Occipital lobe (tissue), 2 donors: Measurements from ENCODE around the gene PPM1D. TPM values are rescaled to one million over a fixed set of nuclear protein-coding genes. Genes with fewer than 3 reads are reported as not detected.

Source experiments
- DNase-seq: peaks from one replicate; lab custom pipeline; 2025; lab: John Stamatoyannopoulos, UW
- total RNA-seq: library from RNA; depleted of rRNA; stranded (reverse); fragments of >200 nt; gene quantifications from one replicate; pipeline ENCODE4 v1.2.3, GENCODE V29; 2014

PPM1D gene
- total RNA-seq, 1 donor from 2014 or later, result 16.2 TPM

DNA sequence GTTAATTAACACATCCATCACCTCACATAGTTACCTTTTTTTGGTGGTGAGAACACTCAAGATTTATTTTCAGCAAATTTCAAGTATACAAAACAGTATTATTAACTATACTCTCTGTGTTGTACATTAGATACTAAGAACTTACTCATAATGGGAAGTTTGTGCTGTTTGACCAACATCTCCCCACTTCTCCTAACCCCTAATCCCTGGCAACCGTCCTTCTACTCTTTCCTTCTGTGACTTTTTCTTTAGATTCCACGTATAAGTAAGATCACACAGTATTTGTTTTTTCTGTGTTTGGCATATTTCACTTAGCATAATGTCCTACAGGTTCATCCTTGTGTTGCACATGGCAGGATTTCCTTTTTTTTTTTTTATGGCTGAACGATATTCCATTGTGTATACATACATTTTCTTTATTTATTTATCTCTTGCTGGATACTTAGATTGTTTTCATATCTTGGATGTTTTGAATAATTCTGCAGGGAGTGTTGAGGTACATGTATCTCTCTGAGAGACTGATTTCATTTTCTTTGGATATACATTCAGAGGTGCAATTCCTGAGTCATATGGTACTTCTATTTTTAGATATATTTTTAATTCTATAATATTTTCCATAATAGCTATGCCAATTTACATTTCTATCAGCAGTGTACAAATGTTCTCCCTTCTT lies 19.0 kb downstream of the PPM1D start:
- no peak for DNase-seq

DNA sequence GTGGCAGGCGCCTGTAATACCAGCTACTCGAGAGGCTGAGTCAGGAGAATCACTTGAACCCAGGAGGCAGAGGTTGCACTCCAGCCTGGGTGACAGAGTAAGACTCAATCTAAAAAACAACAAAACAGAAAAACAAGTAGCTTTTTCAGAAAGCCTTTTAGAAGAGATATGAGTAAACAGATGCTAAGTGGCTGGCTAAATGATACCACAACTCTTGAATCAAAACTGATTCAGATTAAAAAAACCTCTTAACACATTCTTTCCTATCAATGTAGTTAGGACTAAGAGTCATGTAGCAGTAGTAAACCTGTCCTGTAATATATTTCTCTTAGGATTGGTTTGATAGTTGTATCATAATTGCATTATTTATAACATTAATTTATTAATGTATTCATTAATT lies 23.0 kb downstream of the PPM1D start:
- DNase-seq, result no peak

DNA sequence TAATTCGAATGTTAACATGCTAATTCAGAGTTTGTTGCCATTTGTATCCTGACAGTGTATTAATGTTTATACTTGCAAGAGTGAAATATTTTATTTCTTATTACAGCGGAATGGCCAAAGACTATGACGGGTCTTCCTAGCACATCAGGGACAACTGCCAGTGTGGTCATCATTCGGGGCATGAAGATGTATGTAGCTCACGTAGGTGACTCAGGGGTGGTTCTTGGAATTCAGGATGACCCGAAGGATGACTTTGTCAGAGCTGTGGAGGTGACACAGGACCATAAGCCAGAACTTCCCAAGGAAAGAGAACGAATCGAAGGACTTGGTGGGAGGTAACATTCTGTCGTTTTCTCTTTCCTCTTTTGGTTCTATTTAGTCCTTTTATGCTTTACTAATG lies 23.4 kb downstream of the PPM1D start:
- DNase-seq, result no peak

DNA sequence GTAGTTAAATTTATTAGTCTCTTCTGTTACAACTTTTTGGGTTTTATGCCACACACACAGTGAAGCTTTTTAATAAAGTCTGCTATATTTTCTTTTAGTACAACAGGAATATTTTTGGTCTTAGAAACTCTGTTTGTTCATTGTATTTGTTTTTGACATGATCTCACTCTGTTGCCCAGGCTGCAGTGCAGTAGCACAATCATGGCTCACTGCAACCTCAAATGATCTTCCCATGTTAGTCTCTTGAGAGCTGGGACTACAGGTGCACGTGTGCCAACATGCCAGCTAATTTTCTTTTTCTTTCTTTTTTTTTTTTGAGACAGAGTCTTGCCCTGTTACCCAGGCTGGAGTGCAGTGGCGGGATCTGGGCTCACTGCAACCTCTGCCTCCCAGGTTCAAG lies 27.1 kb downstream of the PPM1D start:
- DNase-seq, result no peak

DNA sequence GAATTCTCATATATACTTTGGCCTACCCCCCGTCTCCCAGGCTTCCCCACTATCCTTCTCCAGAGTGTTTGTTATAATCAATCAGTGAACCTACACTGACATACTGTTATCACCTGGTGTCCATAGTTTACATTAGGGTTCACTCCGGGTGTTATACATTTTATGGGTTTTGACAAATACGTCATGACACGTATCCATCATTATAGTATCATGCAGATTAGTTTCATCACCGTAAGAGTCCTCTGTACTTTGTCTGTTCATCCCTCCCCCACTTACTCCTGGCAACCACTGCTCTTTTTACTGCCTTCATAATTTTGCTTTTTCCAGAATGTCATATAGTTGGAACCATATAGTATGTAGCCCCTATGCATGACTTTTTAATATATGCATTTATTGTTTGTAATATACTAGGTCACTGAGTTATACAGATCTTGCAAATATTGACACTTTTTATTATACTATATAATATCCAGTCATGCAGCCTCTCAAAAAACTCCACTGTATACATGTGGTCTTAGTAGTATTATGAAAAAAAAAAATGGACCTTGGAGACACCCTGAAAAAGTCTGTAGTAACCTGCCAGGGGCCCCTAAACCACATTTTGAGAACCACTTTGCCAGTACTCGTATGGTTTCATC lies 28.4 kb downstream of the PPM1D start:
- no peak for DNase-seq

DNA sequence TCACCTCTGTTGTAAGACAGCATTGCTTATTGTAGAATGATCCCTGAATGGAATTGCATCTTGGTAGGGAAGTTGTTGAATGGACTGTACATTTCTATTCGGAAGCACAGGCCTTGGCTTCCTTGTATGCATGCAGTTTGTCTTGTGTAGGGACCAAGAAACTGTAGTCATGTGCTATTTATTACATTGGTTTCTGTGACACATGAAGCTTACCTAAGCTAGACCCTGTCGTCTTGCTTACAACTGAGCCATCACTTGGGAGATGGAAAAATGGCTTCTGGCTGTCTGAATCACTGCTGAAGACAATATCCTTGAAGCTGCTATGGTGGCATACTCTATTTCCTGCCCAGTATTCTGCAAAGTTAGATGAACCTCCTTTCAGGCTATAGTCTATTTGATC lies 29.1 kb downstream of the PPM1D start:
- DNase-seq, result no peak

DNA sequence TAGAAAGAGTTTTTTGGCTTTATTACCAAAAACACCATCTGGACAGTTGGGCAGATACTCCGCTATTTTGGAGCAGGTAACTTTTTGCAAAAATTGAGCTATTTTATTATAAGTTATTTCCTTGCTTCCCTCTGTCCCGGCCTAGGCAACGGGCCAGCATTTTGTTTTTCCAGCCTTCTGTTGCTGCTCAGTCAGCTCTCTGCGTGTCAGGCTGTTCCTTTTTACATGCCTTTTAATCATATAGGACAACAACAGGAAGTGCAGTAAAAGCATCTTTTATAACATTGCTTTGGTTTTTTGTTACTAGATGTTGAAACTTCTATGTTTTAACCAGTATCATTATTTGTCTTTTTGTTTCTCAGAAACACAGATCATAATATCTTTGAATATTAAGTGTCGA lies 30.4 kb downstream of the PPM1D start:
- DNase-seq, result peak; percentile 28

DNA sequence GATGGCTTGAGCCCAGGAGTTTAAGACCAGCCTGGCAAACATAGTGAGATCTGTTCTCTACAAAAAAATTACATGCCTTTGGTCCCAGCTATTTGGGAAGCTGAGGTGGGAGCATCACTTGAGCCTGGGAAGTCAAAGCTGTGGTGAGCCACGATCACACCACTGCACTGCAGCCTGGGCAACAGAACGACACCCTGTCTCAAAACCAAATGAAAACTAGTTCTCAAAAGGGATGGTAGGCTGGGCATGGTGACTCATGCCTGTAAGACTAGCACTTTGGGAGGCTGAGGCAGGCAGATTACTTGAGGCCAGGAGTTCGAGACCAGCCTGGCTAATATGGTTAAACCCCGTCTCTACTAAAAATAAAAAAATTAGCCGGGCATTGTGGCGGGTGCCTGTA lies 31.1 kb downstream of the PPM1D start:
- DNase-seq, result no peak

DNA sequence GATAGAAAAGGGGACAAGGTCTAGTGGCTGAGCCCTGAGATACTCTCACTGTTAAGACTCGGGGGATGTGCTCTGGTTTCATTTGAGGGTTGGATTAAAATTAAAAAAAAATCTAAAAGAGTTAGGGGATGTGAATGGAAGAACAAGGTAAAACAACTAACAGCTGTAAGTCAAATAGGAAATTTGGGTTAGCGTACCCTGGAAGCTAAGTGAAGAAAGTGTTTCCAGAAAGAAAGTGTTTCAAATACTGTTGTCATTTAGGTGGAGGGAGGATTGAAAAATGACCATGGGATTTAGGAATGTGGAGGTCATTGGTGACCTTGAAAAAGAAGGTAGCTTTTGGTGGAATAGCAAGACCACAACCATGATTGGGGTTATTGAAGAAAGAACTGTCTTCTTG lies 37.7 kb downstream of the PPM1D start:
- DNase-seq, result no peak

DNA sequence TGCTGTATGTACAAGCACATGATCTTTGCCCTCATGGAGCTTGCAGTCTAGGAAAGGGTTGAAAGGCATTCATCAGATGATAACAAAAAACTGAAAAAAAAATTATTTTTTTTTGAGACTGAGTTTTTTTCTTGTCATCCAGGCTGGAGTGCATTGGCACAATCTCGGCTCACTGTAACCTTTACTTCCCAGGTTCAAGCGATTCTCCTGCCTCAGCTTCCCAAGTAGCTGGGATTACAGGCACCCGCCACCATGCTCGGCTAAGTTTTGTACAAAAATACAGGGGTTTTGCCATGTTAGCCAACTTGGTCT lies 39.0 kb downstream of the PPM1D start:
- no peak for DNase-seq

DNA sequence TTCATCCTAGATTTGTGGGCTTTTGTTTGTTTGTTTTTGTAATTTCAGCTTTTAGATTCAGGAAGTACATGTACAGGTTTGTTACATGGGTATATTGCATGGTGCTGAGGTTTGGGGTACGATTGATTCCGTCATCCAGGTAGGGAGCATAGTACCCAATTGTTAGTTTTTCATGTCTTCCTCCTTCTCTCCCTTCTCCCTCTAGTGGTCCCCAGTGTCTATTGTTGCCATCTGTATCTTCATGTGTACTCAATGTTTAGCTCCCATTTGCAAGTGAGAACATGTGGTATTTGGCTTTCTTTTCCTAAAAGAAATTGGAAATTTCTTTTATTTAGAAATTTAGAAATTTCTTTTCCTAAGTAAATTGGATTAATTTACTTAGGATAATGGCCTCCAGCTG lies 40.5 kb downstream of the PPM1D start:
- DNase-seq, result no peak

DNA sequence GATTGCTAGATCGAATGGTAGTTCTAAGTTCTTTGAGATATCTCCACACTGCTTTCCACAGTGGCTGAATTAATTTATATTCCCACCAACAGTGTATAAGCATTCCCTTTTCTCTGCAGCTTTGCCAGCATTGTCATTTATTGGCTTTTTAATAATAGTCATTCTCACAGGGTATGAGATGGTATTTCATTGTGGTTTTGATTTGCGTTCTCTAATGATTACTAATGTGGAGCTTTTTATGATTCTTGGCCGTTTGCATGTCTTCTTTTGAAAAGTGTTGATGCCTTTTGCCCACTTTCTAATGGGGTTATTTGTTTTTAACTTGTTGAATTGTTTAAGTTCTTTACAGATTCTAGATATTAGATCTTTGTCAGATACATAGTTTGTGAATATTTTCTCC lies 41.1 kb downstream of the PPM1D start:
- no peak for DNase-seq

DNA sequence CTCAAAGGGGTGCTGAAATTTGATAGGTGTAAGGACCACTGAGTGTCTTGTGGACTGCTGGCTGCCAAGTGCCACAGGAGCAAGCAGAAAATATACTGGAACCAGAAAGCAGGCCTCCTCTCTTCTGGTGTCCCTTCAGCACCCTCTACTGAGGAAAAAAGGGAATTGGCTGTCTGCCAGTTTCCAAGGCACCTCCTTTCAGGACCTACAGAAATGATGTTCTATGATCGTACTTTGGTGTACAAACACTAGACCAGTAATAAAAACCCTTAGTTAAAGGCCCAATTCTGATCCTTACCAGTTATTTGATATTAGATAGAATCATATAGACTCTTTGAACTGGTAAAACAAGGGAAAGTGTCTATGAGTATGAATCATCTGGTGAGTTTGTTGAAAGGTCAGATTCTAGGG lies 41.8 kb downstream of the PPM1D start:
- DNase-seq, result peak; percentile 27

DNA sequence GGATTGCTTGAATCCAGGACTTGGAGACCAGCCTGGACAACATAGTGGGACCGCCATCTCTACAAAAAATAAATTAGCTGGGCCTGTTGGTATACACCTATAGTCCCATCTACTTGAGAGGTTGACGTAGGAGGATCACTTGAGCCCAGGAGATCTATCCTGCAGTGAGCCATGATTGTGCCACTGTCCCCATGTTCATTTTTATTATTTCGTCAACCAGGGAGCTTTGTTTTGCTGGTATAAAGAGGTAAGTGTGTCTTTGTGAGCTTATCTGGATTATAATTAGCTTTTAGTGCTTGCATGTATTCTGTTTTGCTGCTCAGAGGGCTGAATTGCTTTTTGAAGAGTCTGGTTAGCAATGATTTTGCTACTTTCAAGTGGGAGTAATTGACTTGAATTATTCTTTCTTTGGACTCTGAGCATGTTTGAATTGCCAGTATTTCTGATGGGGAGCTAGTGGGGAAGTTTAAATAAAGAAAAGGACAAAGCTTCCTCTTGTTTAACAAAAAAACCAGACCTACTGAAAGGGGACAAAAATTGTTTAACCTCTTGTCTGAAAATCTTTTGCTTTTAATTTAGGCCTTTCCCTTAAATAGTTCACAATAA lies 46.0 kb downstream of the PPM1D start:
- no peak for DNase-seq

DNA sequence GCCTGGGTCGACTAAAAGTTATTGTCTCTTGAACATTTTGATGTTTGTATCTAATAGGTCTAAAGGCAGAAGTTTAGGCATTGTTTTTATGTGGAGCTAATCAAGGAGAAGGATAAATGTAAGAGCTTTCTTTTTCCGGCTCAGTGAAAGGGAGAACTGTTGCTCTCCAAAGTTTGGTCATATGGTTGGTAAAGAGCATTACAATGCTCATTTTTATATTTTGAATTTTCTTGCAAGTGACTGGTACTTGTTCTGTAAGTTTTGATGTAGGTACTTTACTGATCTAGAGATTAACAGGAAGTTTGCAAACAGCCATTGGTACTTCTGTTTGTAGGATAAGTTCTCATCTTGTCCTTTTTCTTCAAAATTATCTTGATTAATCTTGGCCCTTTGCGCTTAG lies 46.7 kb downstream of the PPM1D start:
- no peak for DNase-seq

DNA sequence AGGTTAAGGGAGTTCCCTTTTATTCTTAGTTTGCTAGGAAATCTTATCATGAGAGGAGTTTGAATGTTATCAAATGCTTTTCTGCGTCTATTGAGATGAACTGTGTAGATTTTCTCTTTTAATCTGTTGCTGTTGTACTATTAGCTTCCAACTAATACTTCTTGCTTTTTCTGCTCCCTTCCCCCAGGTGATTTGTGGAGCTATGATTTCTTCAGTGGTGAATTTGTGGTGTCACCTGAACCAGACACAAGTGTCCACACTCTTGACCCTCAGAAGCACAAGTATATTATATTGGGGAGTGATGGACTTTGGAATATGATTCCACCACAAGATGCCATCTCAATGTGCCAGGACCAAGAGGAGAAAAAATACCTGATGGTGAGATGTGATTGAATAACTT lies 47.7 kb downstream of the PPM1D start:
- DNase-seq, result no peak

DNA sequence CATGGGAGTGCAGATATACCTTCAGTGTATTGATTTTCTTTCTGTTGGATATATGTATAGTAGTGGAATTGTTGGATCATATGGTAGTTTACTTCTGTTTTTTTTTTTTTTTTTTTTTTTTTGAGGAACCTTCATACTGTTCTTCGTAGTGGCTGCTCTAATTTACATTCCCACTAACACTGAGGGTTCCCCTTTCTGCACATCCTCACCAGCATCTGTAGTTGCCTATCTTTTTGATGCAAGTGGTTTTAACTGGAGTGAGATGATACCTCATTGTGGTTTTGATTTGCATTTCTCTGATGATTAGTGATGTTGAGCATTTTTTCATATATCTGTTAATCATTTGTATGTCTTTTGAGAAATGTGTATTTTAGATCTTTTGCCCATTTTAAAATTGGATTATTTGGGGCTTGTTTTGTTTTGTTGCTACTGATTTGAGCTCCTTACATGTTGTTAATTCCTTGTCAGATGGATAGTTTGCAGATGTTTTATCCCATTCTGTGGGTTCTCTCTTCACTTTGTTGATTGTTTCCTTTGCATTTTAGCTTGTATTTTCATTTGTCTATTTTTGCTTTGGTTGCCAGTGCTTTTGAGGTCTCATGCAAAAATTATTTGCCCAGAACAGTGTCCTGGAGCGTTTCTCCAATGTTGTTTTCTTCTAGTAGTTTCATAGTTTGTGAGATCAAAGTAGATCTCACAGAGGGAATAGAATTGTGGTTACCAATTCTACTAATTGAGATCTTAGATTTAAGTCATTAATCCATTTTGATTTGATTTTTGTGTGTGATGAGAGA lies 52.7 kb downstream of the PPM1D start:
- DNase-seq, result no peak

DNA sequence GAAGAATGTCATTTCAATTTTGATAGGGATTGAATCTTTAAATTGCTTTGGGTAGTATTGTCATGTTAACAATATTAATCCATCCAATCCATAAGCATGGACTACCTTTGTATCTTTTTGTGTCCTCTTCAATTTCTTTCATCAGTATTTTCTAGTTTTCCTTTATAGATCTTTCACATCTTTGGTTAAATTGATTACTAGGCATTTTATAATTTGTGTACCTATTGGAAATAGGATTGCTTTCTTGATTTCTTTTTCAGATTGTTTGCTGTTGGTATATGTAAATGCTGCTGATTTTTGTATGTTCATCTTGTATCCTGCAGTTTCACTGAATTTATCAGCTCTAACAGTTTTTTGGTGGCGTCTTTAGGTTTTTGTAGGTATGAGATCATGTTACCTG lies 53.6 kb downstream of the PPM1D start:
- no peak for DNase-seq

DNA sequence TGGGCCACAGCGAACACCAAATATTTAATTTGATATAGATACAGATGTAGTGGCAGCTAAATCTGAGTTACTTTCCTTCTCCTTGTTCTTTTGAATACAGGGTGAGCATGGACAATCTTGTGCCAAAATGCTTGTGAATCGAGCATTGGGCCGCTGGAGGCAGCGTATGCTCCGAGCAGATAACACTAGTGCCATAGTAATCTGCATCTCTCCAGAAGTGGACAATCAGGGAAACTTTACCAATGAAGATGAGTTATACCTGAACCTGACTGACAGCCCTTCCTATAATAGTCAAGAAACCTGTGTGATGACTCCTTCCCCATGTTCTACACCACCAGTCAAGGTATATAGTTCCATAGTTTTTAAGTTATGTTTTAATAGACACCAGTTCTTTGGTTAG lies 56.5 kb downstream of the PPM1D start:
- no peak for DNase-seq

DNA sequence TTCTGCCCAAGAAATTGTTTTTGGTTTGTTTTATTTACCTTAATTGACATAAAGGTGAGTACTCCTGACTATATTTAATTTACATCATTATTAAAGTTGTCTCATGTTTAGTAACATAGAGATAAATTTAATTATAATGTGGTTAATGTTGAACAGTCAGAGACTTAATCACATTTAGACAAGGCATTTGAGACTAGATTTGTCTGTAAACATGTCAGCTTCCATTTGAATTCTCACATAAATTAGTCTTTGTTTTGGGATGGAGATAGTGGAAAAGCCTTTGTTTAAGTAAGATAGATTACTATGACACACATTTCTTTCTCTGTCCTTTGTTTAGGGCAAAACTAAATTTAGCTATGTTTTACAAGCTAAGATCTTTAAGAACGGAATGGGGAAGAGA lies 59.2 kb downstream of the PPM1D start:
- DNase-seq, result no peak

DNA sequence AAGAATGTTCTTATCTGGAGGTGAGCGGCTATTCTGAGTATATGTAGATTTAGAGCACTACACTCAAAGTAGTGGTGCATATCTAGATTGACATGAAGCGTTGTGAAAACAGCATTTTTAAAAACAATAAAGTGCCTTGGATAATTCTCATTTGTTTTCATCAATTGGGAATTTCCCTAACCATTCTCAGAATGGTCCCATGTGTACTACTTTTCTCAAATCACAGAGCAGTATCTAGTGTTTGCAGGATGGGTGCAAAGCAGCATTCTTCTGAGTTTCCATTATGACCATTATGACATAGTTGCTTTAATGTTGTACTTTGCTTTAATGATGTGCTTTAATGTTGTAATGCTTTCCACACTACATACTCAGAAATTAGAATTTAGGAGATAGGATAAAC lies 61.5 kb downstream of the PPM1D start:
- DNase-seq, result no peak

DNA sequence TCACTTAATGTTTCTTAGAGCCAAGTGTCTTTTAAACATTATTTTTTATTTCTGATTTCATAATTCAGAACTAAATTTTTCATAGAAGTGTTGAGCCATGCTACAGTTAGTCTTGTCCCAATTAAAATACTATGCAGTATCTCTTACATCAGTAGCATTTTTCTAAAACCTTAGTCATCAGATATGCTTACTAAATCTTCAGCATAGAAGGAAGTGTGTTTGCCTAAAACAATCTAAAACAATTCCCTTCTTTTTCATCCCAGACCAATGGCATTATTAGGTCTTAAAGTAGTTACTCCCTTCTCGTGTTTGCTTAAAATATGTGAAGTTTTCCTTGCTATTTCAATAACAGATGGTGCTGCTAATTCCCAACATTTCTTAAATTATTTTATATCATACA lies 64.0 kb downstream of the PPM1D start:
- DNase-seq, result no peak

DNA sequence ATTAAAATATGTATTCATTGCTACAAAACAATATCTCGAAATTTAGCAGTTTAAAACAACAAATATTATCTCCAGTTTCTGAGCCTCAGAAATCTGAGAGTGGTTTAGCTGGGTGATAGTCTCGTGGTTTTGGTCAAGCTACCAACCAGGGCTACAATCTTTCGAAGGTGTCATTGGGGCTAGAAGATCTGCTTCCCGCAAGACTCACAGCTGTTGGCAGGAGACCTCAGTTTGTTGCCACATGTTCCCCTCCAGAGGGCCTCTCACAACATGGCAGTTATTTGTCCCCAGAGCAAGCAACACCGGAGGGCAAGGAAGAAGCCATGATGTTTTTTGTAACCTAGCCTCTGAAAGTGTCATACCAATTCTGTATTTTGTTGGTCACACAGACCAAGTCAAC lies 65.6 kb downstream of the PPM1D start:
- DNase-seq, result no peak
